CD14-positive monocyte (primary cell): ENCODE data around the gene GALNT17. TPM values are rescaled to one million over a fixed set of nuclear protein-coding genes. Genes with fewer than 3 reads are reported as not detected.
A peak's percentile ranks its signal among the peaks of the same experiment; 100 is the strongest.
"Not testable (repeated sequence)": the region's sequence is repeated elsewhere in the genome, so short reads cannot be mapped to it uniquely, and the experiment has no call there.

Experiments used
- DNase-seq, 3 donors: peaks; one replicate each; pipeline ENCODE4 v3.0.0-alpha.2; 2011 to 2022
- H2AFZ ChIP-seq: 2 replicates; pipeline ENCODE4 v1.6.0; 2012; ENCODE audit warnings: mild to moderate bottlenecking, low read depth, low read length, inconsistent platforms; ENCODE audit not compliant: insufficient read depth, poor library complexity, severe bottlenecking
- H3K27ac ChIP-seq, 2 donors: 1 replicate in 1 of 2; 2 replicates in 1 of 2; pipeline ENCODE4 v1.5.1; 2012 to 2013; ENCODE audit warnings: low read length in 2 of 2, control low read depth in 1 of 2, inconsistent platforms in 1 of 2, low read depth in 1 of 2, mild to moderate bottlenecking in 1 of 2
- H3K27me3 ChIP-seq, 2 donors: one replicate each; pipeline versions ENCODE4 v1.6.0 to v1.6.1; 2011 to 2013; ENCODE audit warnings: low read length in 2 of 2; ENCODE audit not compliant: control insufficient read depth in 2 of 2, insufficient read depth in 2 of 2
- H3K36me3 ChIP-seq, 2 donors: replicated peaks in 1 of 2; 1 replicate in 1 of 2; 2 replicates in 1 of 2; pipeline versions ENCODE4 v1.5.1 to v1.6.1; 2012 to 2013; ENCODE audit warnings: low read length in 2 of 2, control low read depth in 1 of 2, inconsistent platforms in 1 of 2, mild to moderate bottlenecking in 1 of 2; ENCODE audit not compliant: insufficient read depth in 2 of 2, control insufficient read depth in 1 of 2
- H3K4me1 ChIP-seq, 2 donors: 1 replicate in 1 of 2; 2 replicates in 1 of 2; pipeline versions ENCODE4 v1.5.1 to v1.6.1; 2012 to 2013; ENCODE audit warnings: low read length in 2 of 2, control low read depth in 1 of 2, inconsistent platforms in 1 of 2, mild to moderate bottlenecking in 1 of 2, moderate library complexity in 1 of 2; ENCODE audit not compliant: insufficient read depth in 2 of 2, control insufficient read depth in 1 of 2
- H3K4me2 ChIP-seq: replicated peaks from 2 replicates; pipeline ENCODE3; 2012; ENCODE audit warnings: low read length, moderate library complexity, mild to moderate bottlenecking; ENCODE audit not compliant: poor library complexity, severe bottlenecking; ENCODE audit errors: extremely low read depth
- H3K4me3 ChIP-seq, 3 experiments: fragments of 200-600 bp in 1 of 3; sonication (generic) in 1 of 3; replicated peaks in 1 of 3; 1 replicate in 2 of 3; 2 replicates in 1 of 3; pipeline ENCODE4 v1.5.1; 2011 to 2013; ENCODE audit warnings: low read length in 3 of 3, mild to moderate bottlenecking in 3 of 3, control low read depth in 2 of 3, low read depth in 2 of 3, inconsistent platforms in 1 of 3, moderate library complexity in 1 of 3
- H3K79me2 ChIP-seq: 2 replicates; pipeline ENCODE4 v1.6.0; 2012; ENCODE audit warnings: mild to moderate bottlenecking, control low read depth, inconsistent platforms, low read length, moderate library complexity; ENCODE audit not compliant: insufficient read depth
- H3K9ac ChIP-seq: 2 replicates; pipeline ENCODE4 v1.6.0; 2017; ENCODE audit warnings: low read length, mild to moderate bottlenecking; ENCODE audit not compliant: insufficient read depth, poor library complexity, severe bottlenecking
- H3K9me3 ChIP-seq, 2 donors: replicated peaks in 1 of 2; 1 replicate in 1 of 2; 2 replicates in 1 of 2; pipeline versions ENCODE4 v1.5.1 to v1.6.1; 2012 to 2013; ENCODE audit warnings: low read length in 2 of 2, control low read depth in 1 of 2; ENCODE audit not compliant: control insufficient read depth in 1 of 2, insufficient read depth in 1 of 2
- H4K20me1 ChIP-seq: 2 replicates; pipeline ENCODE4 v1.6.0; 2012; ENCODE audit warnings: mild to moderate bottlenecking, low read length, control low read depth, moderate library complexity; ENCODE audit not compliant: insufficient read depth
- H3K27ac Mint-ChIP-seq, 7 donors: one replicate each; pipeline ENCODE4 v1.8.0; 2020; ENCODE audit warnings: mild to moderate bottlenecking in 7 of 7, mixed read lengths in 7 of 7, moderate library complexity in 6 of 7, inconsistent platforms in 2 of 7
- H3K27me3 Mint-ChIP-seq, 3 donors: one replicate each; pipeline ENCODE4 v1.8.0; 2021 to 2022; ENCODE audit warnings: low read depth in 3 of 3, mild to moderate bottlenecking in 3 of 3, mixed read lengths in 3 of 3, moderate library complexity in 3 of 3, inconsistent platforms in 1 of 3
- H3K36me3 Mint-ChIP-seq, 2 donors: one replicate each; pipeline ENCODE4 v1.8.0; 2020; ENCODE audit warnings: mixed read lengths in 2 of 2, inconsistent platforms in 1 of 2, mild to moderate bottlenecking in 1 of 2
- H3K4me1 Mint-ChIP-seq: one replicate; pipeline ENCODE4 v1.8.0; 2020; ENCODE audit warnings: mild to moderate bottlenecking, mixed read lengths
- H3K4me3 Mint-ChIP-seq, 2 donors: one replicate each; pipeline ENCODE4 v1.8.0; 2020; ENCODE audit warnings: mild to moderate bottlenecking in 2 of 2, mixed read lengths in 2 of 2, moderate library complexity in 1 of 2
- H3K9me3 Mint-ChIP-seq, 7 donors: one replicate each; pipeline ENCODE4 v1.8.0; 2020 to 2022; ENCODE audit warnings: mixed read lengths in 7 of 7, mild to moderate bottlenecking in 6 of 7, moderate library complexity in 6 of 7, inconsistent platforms in 2 of 7
- CTCF ChIP-seq: fragments of 200-600 bp; IDR thresholded peaks from one replicate; pipeline ENCODE4 v1.8.0; 2022; ENCODE audit warnings: antibody characterized with exemption, mild to moderate bottlenecking
- WGBS: methylation state at CpG from one replicate; pipeline ENCODE4 v1.1.5; 2013; ENCODE audit warnings: missing lambda C conversion rate; ENCODE audit not compliant: insufficient coverage; 5-methylcytosine and 5-hydroxymethylcytosine counted together
- intact Hi-C, 2 donors: fragments of 100-400 bp; cut with micrococcal nuclease; formaldehyde crosslinking; loops; one replicate each; pipeline versions ENCODE4 v1.15.0 to v1.15.1; 2023
- polyA plus RNA-seq, 3 donors: library from polyadenylated mRNA; depleted of rRNA in 1 of 3; unstranded in 2 of 3; stranded (reverse) in 1 of 3; fragments of 300-500 nt in 2 of 3; fragments of >200 nt in 1 of 3; fragmentation: Illumina TruSeq in 2 of 3; gene quantifications; 1 replicate in 2 of 3; 2 replicates in 1 of 3; pipeline ENCODE4 v1.2.3, GENCODE V29; 2012 to 2021

Gene GALNT17
- polyA plus RNA-seq, 3 donors = not detected

GRCh38 chr7:71210220-71210619 lies 78.3 kb downstream of the GALNT17 start:
- WGBS = 84% methylated on average over 4 of the region's 5 CpGs
- no peak overlapping the region for H3K4me2 ChIP-seq
- Mint-ChIP-seq H3K27me3 (no peaks in the 10 kb centered on the region), H3K4me3 (no peak overlapping the region), H3K4me1 (no peaks in the 10 kb centered on the region), H3K36me3 (no peaks in the 10 kb centered on the region), H3K9me3 (peaks cover 5 to 30% (median 12%) of the 10 kb centered on the region in 7 donors), H3K27ac (no peak overlapping the region)
- intact Hi-C loops = no loop called here
- H3K4me1 ChIP-seq = no peaks in the 10 kb centered on the region
- no peaks in the 10 kb centered on the region for H4K20me1 ChIP-seq
- H3K27ac ChIP-seq = no peak overlapping the region
- peaks cover 0 to 29% of the 10 kb centered on the region in 2 donors for H3K9me3 ChIP-seq
- no peak overlapping the region for H3K9ac ChIP-seq
- H3K79me2 ChIP-seq = no peaks in the 10 kb centered on the region
- no peak overlapping the region for H3K4me3 ChIP-seq
- no peak for DNase-seq
- H3K27me3 ChIP-seq = no peaks in the 10 kb centered on the region
- no peaks in the 10 kb centered on the region for H3K36me3 ChIP-seq
- TF ChIP-seq CTCF = no peak
- no peak overlapping the region for H2AFZ ChIP-seq

GRCh38 chr7:71212433-71212832 lies 80.5 kb downstream of the GALNT17 start:
- H3K9me3 Mint-ChIP-seq = peaks cover 4 to 27% (median 8%) of the 10 kb centered on the region in 7 donors
- H2AFZ ChIP-seq, H3K27me3 Mint-ChIP-seq, DNase-seq, H3K4me1 Mint-ChIP-seq, H3K36me3 Mint-ChIP-seq, H3K79me2 ChIP-seq, H3K4me1 ChIP-seq, H3K4me3 Mint-ChIP-seq, intact Hi-C loops, H3K27me3 ChIP-seq, H4K20me1 ChIP-seq, H3K27ac ChIP-seq, H3K4me3 ChIP-seq, H3K4me2 ChIP-seq, H3K36me3 ChIP-seq, H3K9ac ChIP-seq: not testable (repeated sequence)
- H3K27ac Mint-ChIP-seq = peak overlapping the region in 1 of 7 donors; percentile 23
- 100% methylated on average over 3 of the region's 4 CpGs for WGBS
- peaks cover 0 to 21% of the 10 kb centered on the region in 2 donors for H3K9me3 ChIP-seq
